NOMO-1 treated with dmso at 0.1 percent for 144 hours (cell line): ENCODE data around the gene MAGOH.
"Not testable (repeated sequence)": the region's sequence is repeated elsewhere in the genome, so short reads cannot be mapped to it uniquely, and the experiment has no call there.

Source experiments
- DNase-seq: peaks from one replicate; lab custom pipeline; 2025; ENCODE audit not compliant: unreplicated experiment; lab: John Stamatoyannopoulos, UW

The MAGOH gene

GRCh38 chr1:53190210-53190611 lies 48.1 kb downstream of the MAGOH start:
- no peak for DNase-seq

GRCh38 chr1:53189061-53189460 lies 49.3 kb downstream of the MAGOH start:
- DNase-seq, result no peak

- no peak for DNase-seq
These were observed 50.2 kb downstream of the MAGOH start for GRCh38 chr1:53188099-53188498.

- DNase-seq, result no peak
These were observed 50.9 kb downstream of the MAGOH start for GRCh38 chr1:53187401-53187800.

DNA sequence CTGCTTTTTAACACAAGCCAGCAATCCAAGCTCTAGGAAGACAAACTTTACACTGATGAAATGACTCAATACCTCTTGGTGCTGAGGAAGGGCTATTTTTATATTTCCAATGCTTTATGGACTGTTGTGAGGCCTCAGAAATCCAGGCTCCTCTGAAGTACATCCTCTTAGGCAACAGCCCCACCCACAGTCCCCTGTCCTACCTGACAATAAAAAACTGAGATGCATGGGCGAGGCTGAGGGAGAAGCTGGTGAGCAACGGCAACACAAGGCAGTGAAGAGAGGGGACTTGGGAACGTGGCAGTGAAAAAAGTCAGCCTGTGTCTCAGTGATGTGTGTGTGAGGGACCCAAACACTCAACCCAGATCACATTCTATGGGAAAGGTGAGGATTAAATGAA lies 51.8 kb downstream of the MAGOH start:
- DNase-seq, result no peak

GRCh38 chr1:53185955-53186297 lies 52.4 kb downstream of the MAGOH start:
- DNase-seq, result not testable (repeated sequence)

DNA sequence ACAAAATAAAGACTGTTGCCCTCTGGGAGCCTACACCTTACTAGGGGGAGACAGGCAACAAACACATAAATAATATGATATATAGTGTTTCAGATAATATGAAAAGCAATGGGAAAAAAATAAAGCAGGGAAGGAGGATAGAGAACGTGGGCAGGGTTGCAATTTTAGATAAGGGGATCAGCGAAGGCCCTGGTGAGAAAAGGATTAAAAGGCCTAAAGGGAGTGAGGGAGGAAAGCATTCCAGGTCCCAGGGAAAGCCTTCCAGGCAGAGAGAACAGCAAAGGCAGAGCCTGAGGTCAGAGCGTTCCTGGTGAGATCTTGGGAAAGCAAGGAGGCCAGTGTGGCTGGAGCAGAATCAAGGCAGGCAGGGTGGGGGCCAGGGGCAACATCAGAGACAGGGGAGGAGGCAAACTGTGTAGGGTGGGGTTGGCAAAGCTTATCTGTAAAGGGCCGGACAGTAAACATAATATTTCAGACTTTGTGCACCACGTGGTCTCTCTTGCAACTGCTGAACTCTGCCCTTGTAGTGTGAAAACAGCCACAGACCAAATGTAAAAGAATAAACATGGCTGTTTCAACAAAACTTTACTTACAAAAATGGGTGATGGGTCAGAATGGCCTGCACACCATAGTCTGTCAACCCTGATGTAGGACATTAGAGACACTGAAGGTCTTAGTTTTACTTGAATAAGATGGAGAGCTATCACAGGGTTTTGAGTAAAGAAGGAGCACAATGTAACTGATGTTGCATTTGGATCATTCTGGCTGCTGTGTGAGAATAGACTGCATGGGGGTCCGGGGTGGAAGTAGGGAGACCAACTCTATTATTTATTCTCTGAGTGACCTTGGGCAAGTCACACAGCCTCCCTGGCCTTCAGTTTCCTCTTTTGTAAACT lies 55.0 kb downstream of the MAGOH start:
- no peak for DNase-seq

- no peak for DNase-seq
These were observed 55.6 kb downstream of the MAGOH start for GRCh38 chr1:53182716-53183094.

DNA sequence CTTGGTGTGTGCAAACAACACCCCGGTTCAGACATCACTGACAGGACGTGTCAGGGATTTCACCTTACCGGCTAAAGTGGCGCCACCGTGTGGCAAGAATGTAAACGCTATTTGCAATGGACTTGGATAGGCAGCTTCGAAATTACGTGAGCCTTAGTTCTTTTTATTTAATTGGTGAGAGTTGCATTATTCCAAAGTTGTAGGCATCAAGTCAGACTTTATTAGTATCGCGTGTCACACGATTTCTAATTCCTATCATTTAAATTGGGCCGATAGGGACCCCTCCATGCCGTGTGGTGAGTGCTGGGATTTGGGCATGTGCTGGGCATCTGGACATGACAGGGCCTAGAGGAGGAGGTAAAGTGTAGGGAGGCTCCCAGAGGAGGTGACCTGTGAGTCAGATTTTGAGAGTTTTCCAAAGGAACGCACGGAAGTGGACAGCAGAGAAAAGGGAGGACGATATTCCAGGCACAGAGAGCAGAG lies 56.2 kb downstream of the MAGOH start:
- DNase-seq, result peak; percentile 30

DNA sequence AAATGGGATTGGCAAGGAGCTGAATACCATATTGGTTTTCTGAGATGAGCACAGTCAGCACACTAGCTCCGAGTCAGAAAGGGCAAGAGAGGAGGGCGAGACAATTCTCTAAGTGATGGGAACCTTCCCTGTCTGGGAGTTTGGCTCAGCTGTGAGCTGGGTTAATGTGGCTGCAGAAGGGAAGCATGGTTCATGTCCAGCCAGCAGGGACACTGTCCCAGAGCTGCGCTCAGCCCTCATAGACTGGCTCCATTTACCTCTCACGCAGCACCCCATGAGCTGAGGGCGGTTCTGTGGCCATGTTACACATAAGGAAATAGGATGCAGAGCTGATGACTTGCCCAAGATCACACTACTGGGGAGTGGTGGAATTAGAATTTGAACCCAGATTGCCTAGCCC lies 57.4 kb downstream of the MAGOH start:
- no peak for DNase-seq

- no peak for DNase-seq
These were observed 58.1 kb downstream of the MAGOH start for GRCh38 chr1:53180226-53180625.
